Measurements from ENCODE around the gene NDUFAF7. TPM values are rescaled to one million over a fixed set of nuclear protein-coding genes. Genes with fewer than 3 reads are reported as not detected.

NDUFAF7 gene
- total and polyA plus RNA-seq, 2 of the 13 experiments (the other 11 are each of a cell fraction or from before 2014, with no cell fraction given): 27.0 to 40.8 TPM

- no peak for FAIRE-seq
- no peak for ATAC-seq
- no peaks in the 10 kb centered on the region for H4K20me1 ChIP-seq (ENCODE audit: insufficient read depth, low read length)
- H3K27me3 ChIP-seq (ENCODE audit: control insufficient read depth in 1 of 2, insufficient read depth in 2 of 2, low read length in 2 of 2): peaks cover 1 to 12% of the 10 kb centered on the region in 2 experiments; a peak in 3 of 5 replicates
- no peak overlapping the region for H3K4me3 ChIP-seq (replicated peaks in 1 of 3; ENCODE audit: insufficient read depth in 1 of 3, low read depth in 2 of 3, low read length in 3 of 3)
- ChIA-PET CTCF (ENCODE audit: low intra/inter-chr PET ratio, low total read pairs) (no interaction called here), POLR2A (interaction anchor here (0.8 kb wide), 1 partner anchor 25 kb away, joined by 3 read pairs; the partner anchor contains the start of gene EIF2AK2)
- DNase-seq (ENCODE audit: low spot score): no peak
- peaks cover 7% of the 10 kb centered on the region for H3K4me1 ChIP-seq (ENCODE audit: insufficient read depth, low read length)
- in situ Hi-C loops (cut with HindIII; ENCODE audit: extremely low pct_ligation_motif_present, low pct_unique_long_range_greater_than_20kb): no loop called here
- H3K79me2 ChIP-seq (ENCODE audit: insufficient read depth, low read length): no peaks in the 10 kb centered on the region
- no peak overlapping the region for H3K9ac ChIP-seq (ENCODE audit: insufficient read depth, low read depth, low read length)
- no peak overlapping the region for H3K4me2 ChIP-seq (ENCODE audit: low read depth, low read length)
- no peak overlapping the region for H3K27ac ChIP-seq (ENCODE audit: extremely low read length, insufficient read depth, low read length)
- no peaks in the 10 kb centered on the region for H3K36me3 ChIP-seq (replicated peaks in 1 of 2; ENCODE audit: control insufficient read depth in 1 of 2, insufficient read depth in 2 of 2, low read length in 2 of 2)
- intact Hi-C loops (cut with micrococcal nuclease; ENCODE audit: unreplicated experiment): no loop called here
- 50% methylated on average over 17 of the region's 17 CpGs for WGBS (ENCODE audit: low lambda C conversion rate)
- no peaks in the 10 kb centered on the region for H3K9me3 ChIP-seq (ENCODE audit: low read length)
- no TSS peak for BruUV-seq (replicated peaks)
- no peak for TF ChIP-seq RCOR2 (CRISPR knock-in tag; IDR thresholded peaks at IDR 0.05)
- TF ChIP-seq NFE2 (CRISPR knock-in tag; IDR thresholded peaks at IDR 0.05): peak; percentile 78
- TF ChIP-seq ZBTB40 (IDR thresholded peaks at IDR 0.05): peak; percentile 69
- no peak for TF ChIP-seq ZBTB40 (CRISPR knock-in tag; IDR thresholded peaks at IDR 0.05)
- H2AFZ ChIP-seq (ENCODE audit: low read length): no peak overlapping the region
Measured at GRCh38 chr2:37181726-37182684, 49.5 kb upstream of the NDUFAF7 start.
